Measurements from ENCODE around the gene MRTFA.

- no peak for TF ChIP-seq CTCF (conservative IDR thresholded peaks at IDR 0.05; ENCODE audit: low read length)
- TF ChIP-seq EZH2phosphoT487 (IDR thresholded peaks at IDR 0.05; ENCODE audit: borderline replicate concordance, low read depth, low read length): no peak
Measured at GRCh38 chr22:40578171-40578570, 58.3 kb downstream of the MRTFA start.
